CD4-positive, alpha-beta T cell (primary cell): Measurements from ENCODE around the gene NEURL1. TPM values are rescaled to one million over a fixed set of nuclear protein-coding genes. Genes with fewer than 3 reads are reported as not detected.

Experiments used
- ATAC-seq: fragments of 200-7000 bp; cut with Tn5 transposase; one replicate; pipeline ENCODE4 v1.10.0; 2022; ENCODE audit warnings: mild to moderate bottlenecking; ENCODE audit not compliant: poor library complexity
- CTCF ChIA-PET: fragments of 350-600 bp; sonication (Branson Sonifier 250); formaldehyde crosslinking; loops from one replicate; lab custom pipeline; 2021; ENCODE audit warnings: antibody characterized with exemption, inconsistent platforms; lab: Charles Lee
- POLR2A ChIA-PET: fragments of 350-600 bp; sonication (Branson Sonifier 250); formaldehyde crosslinking; loops from one replicate; lab custom pipeline; 2021; ENCODE audit warnings: antibody characterized with exemption, inconsistent platforms; lab: Charles Lee
- DNase-seq, 14 experiments: peaks; one replicate each; pipeline ENCODE4 v3.0.0-alpha.2; 2013 to 2020; ENCODE audit warnings: mixed read lengths in 2 of 14
- H3K27ac ChIP-seq, 2 donors: one replicate each; pipeline versions ENCODE4 v1.5.1 to v1.7.0; 2013; ENCODE audit warnings: low read length in 2 of 2, low read depth in 1 of 2, mild to moderate bottlenecking in 1 of 2
- H3K27me3 ChIP-seq, 2 experiments: 1 replicate in 1 of 2; 2 replicates in 1 of 2; pipeline versions ENCODE4 v1.6.1 to v1.7.0; 2013; ENCODE audit warnings: low read length in 2 of 2, control low read depth in 1 of 2, mild to moderate bottlenecking in 1 of 2, moderate library complexity in 1 of 2; ENCODE audit not compliant: insufficient read depth in 2 of 2, control insufficient read depth in 1 of 2
- H3K36me3 ChIP-seq: one replicate; pipeline ENCODE4 v1.6.1; 2013; ENCODE audit warnings: low read length, control low read depth; ENCODE audit not compliant: insufficient read depth
- H3K4me1 ChIP-seq: one replicate; pipeline ENCODE4 v1.6.1; 2013; ENCODE audit warnings: low read length, control low read depth; ENCODE audit not compliant: insufficient read depth
- H3K4me3 ChIP-seq: one replicate; pipeline ENCODE4 v1.5.1; 2013; ENCODE audit warnings: mild to moderate bottlenecking, low read length, moderate library complexity
- H3K9me3 ChIP-seq, 2 experiments: 1 replicate in 1 of 2; 2 replicates in 1 of 2; pipeline versions ENCODE4 v1.6.1 to v1.7.0; 2013; ENCODE audit warnings: low read length in 2 of 2, mild to moderate bottlenecking in 2 of 2, control low read depth in 1 of 2, moderate library complexity in 1 of 2; ENCODE audit not compliant: control insufficient read depth in 1 of 2, insufficient read depth in 1 of 2
- H3K27ac Mint-ChIP-seq: one replicate; pipeline ENCODE4 v1.8.0; 2020; ENCODE audit warnings: mixed read lengths
- H3K27me3 Mint-ChIP-seq: one replicate; pipeline ENCODE4 v1.8.0; 2021; ENCODE audit warnings: mixed read lengths
- H3K36me3 Mint-ChIP-seq: one replicate; pipeline ENCODE4 v1.8.0; 2021; ENCODE audit warnings: low read depth, mixed read lengths
- H3K4me1 Mint-ChIP-seq: one replicate; pipeline ENCODE4 v1.8.0; 2021; ENCODE audit warnings: low read depth, mixed read lengths
- H3K4me3 Mint-ChIP-seq: one replicate; pipeline ENCODE4 v1.8.0; 2020; ENCODE audit warnings: mild to moderate bottlenecking, mixed read lengths
- H3K9me3 Mint-ChIP-seq: one replicate; pipeline ENCODE4 v1.8.0; 2020; ENCODE audit warnings: mixed read lengths
- intact Hi-C, 2 experiments: fragments of 100-400 bp; cut with DNase I in 1 of 2; cut with micrococcal nuclease in 1 of 2; formaldehyde crosslinking; loops; one replicate each; pipeline versions ENCODE4 v1.15.1 to v1.9.0; 2023 to 2025; cut with DNase I, micrococcal nuclease
- total RNA-seq, 174 experiments: library from RNA in 2 of 174; stranded (reverse) in 2 of 174; gene quantifications; one replicate each; pipeline ENCODE4 v1.2.3 and lab custom pipeline; 2021 to 2026
- TF ChIP-seq, protein P1 (sequence below): fragments of 200-600 bp; IDR thresholded peaks from one replicate; pipeline ENCODE4 v1.8.0; 2022; ENCODE audit warnings: antibody characterized with exemption, mild to moderate bottlenecking

Gene NEURL1
- total RNA-seq, 2 experiments from 2014 or later = 0.85 to 1.1 TPM

GRCh38 chr10:103535595-103535994 lies 42.1 kb downstream of the NEURL1 start:
- no peak overlapping the region for H3K27ac ChIP-seq
- H3K4me3 ChIP-seq = no peak overlapping the region
- no peaks in the 10 kb centered on the region for H3K36me3 ChIP-seq
- ChIA-PET POLR2A (no interaction called here), CTCF (no interaction called here)
- peaks cover 0 to 3% of the 10 kb centered on the region in 2 experiments for H3K27me3 ChIP-seq
- Mint-ChIP-seq H3K9me3 (peaks cover 7% of the 10 kb centered on the region), H3K4me1 (no peaks in the 10 kb centered on the region), H3K36me3 (no peaks in the 10 kb centered on the region), H3K27me3 (peaks cover 22% of the 10 kb centered on the region), H3K4me3 (no peak overlapping the region), H3K27ac (no peak overlapping the region)
- no peak for DNase-seq
- no peaks in the 10 kb centered on the region for H3K4me1 ChIP-seq
- intact Hi-C loops = no loop called here
- no peak for ATAC-seq
- TF ChIP-seq, protein P1, sequence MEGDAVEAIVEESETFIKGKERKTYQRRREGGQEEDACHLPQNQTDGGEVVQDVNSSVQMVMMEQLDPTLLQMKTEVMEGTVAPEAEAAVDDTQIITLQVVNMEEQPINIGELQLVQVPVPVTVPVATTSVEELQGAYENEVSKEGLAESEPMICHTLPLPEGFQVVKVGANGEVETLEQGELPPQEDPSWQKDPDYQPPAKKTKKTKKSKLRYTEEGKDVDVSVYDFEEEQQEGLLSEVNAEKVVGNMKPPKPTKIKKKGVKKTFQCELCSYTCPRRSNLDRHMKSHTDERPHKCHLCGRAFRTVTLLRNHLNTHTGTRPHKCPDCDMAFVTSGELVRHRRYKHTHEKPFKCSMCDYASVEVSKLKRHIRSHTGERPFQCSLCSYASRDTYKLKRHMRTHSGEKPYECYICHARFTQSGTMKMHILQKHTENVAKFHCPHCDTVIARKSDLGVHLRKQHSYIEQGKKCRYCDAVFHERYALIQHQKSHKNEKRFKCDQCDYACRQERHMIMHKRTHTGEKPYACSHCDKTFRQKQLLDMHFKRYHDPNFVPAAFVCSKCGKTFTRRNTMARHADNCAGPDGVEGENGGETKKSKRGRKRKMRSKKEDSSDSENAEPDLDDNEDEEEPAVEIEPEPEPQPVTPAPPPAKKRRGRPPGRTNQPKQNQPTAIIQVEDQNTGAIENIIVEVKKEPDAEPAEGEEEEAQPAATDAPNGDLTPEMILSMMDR = no peak
- H3K9me3 ChIP-seq = peaks cover 7 to 22% of the 10 kb centered on the region in 2 experiments

DNA sequence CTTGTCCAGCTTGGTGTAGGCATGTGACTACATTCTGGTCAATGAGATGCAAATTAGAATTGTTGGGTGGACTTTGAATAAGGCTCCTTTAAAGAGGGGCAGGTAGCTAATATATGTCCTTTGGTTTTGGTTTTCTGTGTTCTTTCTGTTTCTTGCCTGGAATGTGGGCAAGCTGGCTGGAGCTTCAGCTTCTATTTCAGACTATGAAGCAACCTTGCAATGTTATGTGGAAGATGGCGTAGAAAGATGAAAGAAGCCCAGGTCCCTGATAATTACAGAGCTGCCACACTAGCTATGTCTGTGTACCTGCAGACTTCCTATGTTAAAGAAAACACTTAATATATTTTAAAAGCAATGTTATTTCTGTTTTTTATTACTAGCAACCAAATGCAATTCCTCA lies 46.2 kb downstream of the NEURL1 start:
- intact Hi-C loops = no loop called here
- Mint-ChIP-seq H3K27ac (no peak overlapping the region), H3K27me3 (peaks cover 23% of the 10 kb centered on the region), H3K36me3 (no peaks in the 10 kb centered on the region), H3K4me1 (peaks cover 11% of the 10 kb centered on the region), H3K4me3 (no peak overlapping the region), H3K9me3 (no peaks in the 10 kb centered on the region)
- no peak overlapping the region for H3K27ac ChIP-seq
- no peaks in the 10 kb centered on the region for H3K36me3 ChIP-seq
- no peak overlapping the region for H3K4me3 ChIP-seq
- H3K4me1 ChIP-seq = peaks cover 11% of the 10 kb centered on the region
- ATAC-seq (no peak), DNase-seq (no peak)
- ChIA-PET POLR2A (no interaction called here), CTCF (no interaction called here)
- peaks cover 0 to 3% of the 10 kb centered on the region in 2 experiments for H3K27me3 ChIP-seq
- peaks cover 0 to 4% of the 10 kb centered on the region in 2 experiments for H3K9me3 ChIP-seq
- TF ChIP-seq, protein P1 = no peak

- TF ChIP-seq, protein P1 = no peak
- no peaks in the 10 kb centered on the region for H3K9me3 Mint-ChIP-seq
- intact Hi-C loops = no loop called here
- ChIA-PET CTCF (no interaction called here), POLR2A (no interaction called here)
- no peak overlapping the region for H3K27ac Mint-ChIP-seq
- no peak for DNase-seq
- H3K9me3 ChIP-seq = no peaks in the 10 kb centered on the region
- H3K4me1 ChIP-seq = peaks cover 11% of the 10 kb centered on the region
- H3K36me3 Mint-ChIP-seq = no peaks in the 10 kb centered on the region
- no peaks in the 10 kb centered on the region for H3K36me3 ChIP-seq
- no peak for ATAC-seq
- H3K27me3 Mint-ChIP-seq = peaks cover 23% of the 10 kb centered on the region
- no peak overlapping the region for H3K27ac ChIP-seq
- peaks cover 0 to under 1% of the 10 kb centered on the region in 2 experiments for H3K27me3 ChIP-seq
- H3K4me3 Mint-ChIP-seq = no peak overlapping the region
- H3K4me3 ChIP-seq = no peak overlapping the region
- peaks cover 11% of the 10 kb centered on the region for H3K4me1 Mint-ChIP-seq
Measured at GRCh38 chr10:103540722-103541121, 47.2 kb downstream of the NEURL1 start.
